Measurements from ENCODE around the gene UCKL1. TPM values are rescaled to one million over a fixed set of nuclear protein-coding genes. Genes with fewer than 3 reads are reported as not detected.
A peak's percentile ranks its signal among the peaks of the same experiment; 100 is the strongest.
"Not testable (repeated sequence)": the region's sequence is repeated elsewhere in the genome, so short reads cannot be mapped to it uniquely, and the experiment has no call there.

The UCKL1 gene
- total RNA-seq, 2 donors from 2014 or later = 41.6 to 42.5 TPM

GRCh38 chr20:63960654-63961621 lies 4.7 kb upstream of the UCKL1 start:
- not testable (repeated sequence) for ATAC-seq; H3K9me3 ChIP-seq (ENCODE audit: control insufficient read depth, low read length, poor library complexity, severe bottlenecking); DNase-seq; H3K27ac Mint-ChIP-seq; H3K27me3 Mint-ChIP-seq; H3K4me1 Mint-ChIP-seq; H3K4me3 Mint-ChIP-seq; H3K36me3 Mint-ChIP-seq (ENCODE audit: low read depth)

DNA sequence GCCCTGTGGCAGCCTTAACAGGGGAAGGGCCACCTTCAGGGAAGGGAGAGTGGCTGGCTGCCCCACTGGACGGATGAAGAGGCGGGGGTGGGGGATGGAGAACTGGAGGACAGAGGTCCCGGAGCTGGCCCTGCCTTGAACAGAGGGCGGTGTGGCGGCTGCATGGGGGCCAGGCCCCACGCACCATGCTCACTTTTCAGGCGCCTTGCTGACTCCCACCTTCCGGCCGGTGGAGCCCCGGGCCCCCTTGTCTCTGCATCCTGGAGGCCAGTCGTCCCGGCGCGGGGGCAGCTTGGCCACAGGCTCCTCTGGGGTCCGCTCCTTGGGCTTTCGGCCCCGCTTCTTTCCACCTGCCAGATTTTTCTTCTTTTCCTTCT lies 3.5 kb upstream of the UCKL1 start:
- no peak for DNase-seq
- Mint-ChIP-seq H3K27ac (no peak overlapping the region), H3K27me3 (no peaks in the 10 kb centered on the region), H3K4me1 (peaks cover 10% of the 10 kb centered on the region), H3K36me3 (ENCODE audit: low read depth) (no peaks in the 10 kb centered on the region), H3K4me3 (no peak overlapping the region)
- H3K9me3 ChIP-seq (ENCODE audit: control insufficient read depth, low read length, poor library complexity, severe bottlenecking) = no peaks in the 10 kb centered on the region
- no peak for ATAC-seq

DNA sequence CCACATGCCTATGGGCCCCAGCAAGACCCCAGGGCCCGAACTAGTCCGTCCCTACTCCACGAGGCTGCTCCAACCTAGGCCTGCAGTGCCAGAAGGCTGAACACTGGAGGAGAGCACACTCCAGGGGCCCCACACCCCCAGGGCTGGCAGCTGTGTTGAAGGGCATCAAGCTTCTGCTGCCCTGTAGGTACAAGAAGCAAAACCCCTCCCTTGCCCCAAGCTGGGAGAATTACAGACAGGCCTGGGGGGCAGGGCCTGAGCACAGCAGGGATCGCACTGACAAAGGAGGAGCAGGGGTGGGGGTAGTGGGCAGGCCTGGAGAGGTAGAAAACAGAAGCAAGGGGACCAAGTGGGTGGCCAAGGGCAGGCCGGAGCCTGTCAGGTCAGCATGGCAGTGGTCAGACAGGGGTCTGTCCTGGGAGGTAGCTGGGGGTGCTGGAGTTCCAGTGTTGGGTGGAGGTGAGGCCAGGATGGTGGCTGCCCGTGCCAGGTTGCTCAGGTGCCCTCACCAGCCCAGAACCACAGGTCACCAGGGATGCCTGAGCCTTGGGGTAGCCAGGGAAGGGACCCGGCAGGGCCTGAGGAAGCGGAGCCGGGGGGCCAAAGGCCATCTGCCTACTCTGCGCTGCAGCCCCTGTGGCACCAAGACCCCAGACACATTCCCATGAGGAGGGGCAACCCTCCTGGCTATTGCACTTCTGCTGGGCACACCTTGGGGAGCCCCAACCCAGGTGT lies 2.9 kb upstream of the UCKL1 start:
- Mint-ChIP-seq H3K4me1 (peaks cover 13% of the 10 kb centered on the region), H3K27me3 (no peaks in the 10 kb centered on the region), H3K27ac (no peak overlapping the region), H3K4me3 (no peak overlapping the region), H3K36me3 (ENCODE audit: low read depth) (no peaks in the 10 kb centered on the region)
- DNase-seq = no peak
- no peak for ATAC-seq
- H3K9me3 ChIP-seq (ENCODE audit: control insufficient read depth, low read length, poor library complexity, severe bottlenecking) = no peaks in the 10 kb centered on the region

DNA sequence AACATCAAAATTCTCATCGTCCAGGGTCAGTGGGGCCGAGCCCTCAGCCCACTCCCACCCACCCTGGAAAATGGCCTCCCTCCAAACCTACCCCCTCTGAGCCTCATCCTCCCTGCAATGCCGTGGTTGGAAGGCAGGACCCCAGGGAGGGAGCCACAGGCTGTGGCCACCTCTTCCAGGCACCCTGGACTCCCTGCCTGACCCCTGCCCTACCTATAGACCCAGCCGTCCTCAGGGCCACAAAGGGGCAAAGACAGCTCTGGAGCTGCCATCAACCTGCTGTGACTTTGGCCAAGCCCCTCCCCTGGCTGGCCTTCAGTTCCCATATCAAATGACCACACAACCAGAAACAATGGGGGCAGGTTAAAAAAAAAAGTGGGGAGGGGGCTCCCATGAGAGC lies 2.3 kb upstream of the UCKL1 start:
- Mint-ChIP-seq H3K27ac (no peak overlapping the region), H3K36me3 (ENCODE audit: low read depth) (no peaks in the 10 kb centered on the region), H3K4me1 (peaks cover 16% of the 10 kb centered on the region), H3K4me3 (peak overlapping the region; percentile 72), H3K27me3 (no peaks in the 10 kb centered on the region)
- ATAC-seq = no peak
- DNase-seq = no peak
- no peaks in the 10 kb centered on the region for H3K9me3 ChIP-seq (ENCODE audit: control insufficient read depth, low read length, poor library complexity, severe bottlenecking)

DNA sequence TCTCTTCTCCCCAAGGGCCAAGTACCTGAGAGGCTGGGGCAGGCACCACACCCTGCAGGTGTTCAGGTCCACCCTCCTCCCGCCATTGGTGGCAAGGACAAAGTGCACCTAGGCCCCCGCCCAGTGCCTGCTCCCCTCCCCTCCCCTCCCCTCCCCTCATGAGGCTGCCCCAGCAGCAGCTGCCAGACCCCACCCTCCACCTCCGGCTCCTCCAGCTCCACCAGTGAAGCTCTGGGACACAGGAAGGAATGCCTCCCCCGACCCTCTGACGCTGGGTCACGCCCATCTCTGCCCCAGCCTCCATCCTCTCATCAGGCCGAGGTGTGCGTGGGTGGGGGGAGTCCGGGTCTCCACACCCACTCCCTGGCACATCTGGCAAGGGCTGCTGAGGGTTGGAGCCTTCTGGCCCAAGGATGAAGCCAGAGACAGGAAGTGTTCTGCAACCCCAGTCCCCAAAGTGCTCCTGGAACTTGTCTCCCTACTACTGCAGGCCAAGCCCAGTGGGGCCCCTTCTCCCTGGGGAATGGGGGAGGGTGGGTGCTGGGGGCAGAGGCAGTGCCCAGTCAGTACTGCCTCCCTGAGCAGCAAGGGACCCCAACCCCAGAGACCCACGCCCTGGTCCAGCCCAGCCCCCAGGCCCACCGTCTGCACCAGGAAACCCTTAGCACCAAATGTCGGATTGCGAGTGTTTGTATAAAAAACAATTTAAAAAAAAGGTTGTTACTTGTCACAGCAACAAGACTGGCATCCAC lies 1.6 kb upstream of the UCKL1 start:
- peaks cover 21% of the 10 kb centered on the region for H3K4me1 Mint-ChIP-seq
- H3K4me3 Mint-ChIP-seq = peak overlapping the region; percentile 85
- no peaks in the 10 kb centered on the region for H3K27me3 Mint-ChIP-seq
- no peaks in the 10 kb centered on the region for H3K36me3 Mint-ChIP-seq (ENCODE audit: low read depth)
- H3K27ac Mint-ChIP-seq = peak overlapping the region; percentile 51
- H3K9me3 ChIP-seq (ENCODE audit: control insufficient read depth, low read length, poor library complexity, severe bottlenecking) = no peaks in the 10 kb centered on the region
- ATAC-seq = no peak
- DNase-seq = no peak

DNA sequence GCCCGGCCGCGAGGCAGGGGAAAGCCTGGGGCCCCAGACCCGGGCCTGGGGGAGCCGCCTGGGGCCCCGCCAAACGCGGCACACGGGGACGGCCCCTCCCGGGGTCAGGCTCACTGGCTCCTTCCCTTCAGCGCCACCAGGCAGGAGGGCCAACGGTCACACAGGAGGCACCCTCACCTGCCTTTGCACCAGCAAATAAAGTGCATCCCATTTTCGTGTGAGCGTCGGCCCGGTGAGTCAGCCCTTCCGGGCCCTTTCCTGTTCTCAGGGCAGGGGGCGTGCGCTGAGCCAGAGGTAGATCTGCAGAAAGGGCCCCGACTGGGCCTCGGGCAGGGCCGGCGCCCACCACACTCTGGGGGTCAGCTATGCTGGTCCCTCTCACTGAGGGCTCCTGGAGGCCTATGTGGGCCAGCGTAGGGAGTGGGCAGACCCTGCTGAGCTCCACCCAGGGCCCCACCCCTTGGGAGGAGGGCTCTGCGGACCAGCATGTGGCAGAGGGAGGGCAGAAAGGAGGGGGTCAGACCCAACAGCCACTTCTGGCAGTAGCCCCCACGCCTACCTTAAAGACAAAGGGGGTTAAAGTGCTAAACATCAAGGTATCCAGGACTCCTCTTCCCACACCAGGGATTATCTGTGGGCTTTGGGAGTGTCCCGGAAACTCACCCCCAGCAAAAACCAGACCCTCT lies 931 bp upstream of the UCKL1 start:
- Mint-ChIP-seq H3K36me3 (ENCODE audit: low read depth) (no peaks in the 10 kb centered on the region), H3K4me3 (peak overlapping the region; percentile 85), H3K27me3 (no peaks in the 10 kb centered on the region), H3K4me1 (peaks cover 21% of the 10 kb centered on the region), H3K27ac (peak overlapping the region; percentile 51)
- peak; percentile 38 for ATAC-seq
- DNase-seq = peak; percentile 42 to 61 (median 50)
- no peaks in the 10 kb centered on the region for H3K9me3 ChIP-seq (ENCODE audit: control insufficient read depth, low read length, poor library complexity, severe bottlenecking)

DNA sequence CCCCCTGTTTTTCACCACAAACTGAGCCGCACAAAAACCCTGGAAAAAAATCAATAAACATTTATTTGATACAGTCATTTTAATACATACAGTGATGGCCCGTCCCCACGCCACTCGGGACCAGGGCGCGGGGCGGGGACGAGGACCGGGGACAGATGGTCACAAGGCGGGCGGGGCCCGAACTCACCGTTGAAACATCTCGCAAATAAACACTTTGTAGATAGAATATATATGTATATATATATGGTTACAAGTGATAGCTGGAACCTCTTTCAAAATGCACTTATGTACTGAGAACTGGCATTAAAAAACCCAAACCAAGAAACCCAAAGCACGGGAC lies 418 bp upstream of the UCKL1 start:
- DNase-seq (no peak), ATAC-seq (peak; percentile 27)
- Mint-ChIP-seq H3K4me3 (peak overlapping the region; percentile 85), H3K4me1 (peaks cover 23% of the 10 kb centered on the region), H3K36me3 (ENCODE audit: low read depth) (no peaks in the 10 kb centered on the region), H3K27ac (peak overlapping the region; percentile 51), H3K27me3 (no peaks in the 10 kb centered on the region)
- no peaks in the 10 kb centered on the region for H3K9me3 ChIP-seq (ENCODE audit: control insufficient read depth, low read length, poor library complexity, severe bottlenecking)

DNA sequence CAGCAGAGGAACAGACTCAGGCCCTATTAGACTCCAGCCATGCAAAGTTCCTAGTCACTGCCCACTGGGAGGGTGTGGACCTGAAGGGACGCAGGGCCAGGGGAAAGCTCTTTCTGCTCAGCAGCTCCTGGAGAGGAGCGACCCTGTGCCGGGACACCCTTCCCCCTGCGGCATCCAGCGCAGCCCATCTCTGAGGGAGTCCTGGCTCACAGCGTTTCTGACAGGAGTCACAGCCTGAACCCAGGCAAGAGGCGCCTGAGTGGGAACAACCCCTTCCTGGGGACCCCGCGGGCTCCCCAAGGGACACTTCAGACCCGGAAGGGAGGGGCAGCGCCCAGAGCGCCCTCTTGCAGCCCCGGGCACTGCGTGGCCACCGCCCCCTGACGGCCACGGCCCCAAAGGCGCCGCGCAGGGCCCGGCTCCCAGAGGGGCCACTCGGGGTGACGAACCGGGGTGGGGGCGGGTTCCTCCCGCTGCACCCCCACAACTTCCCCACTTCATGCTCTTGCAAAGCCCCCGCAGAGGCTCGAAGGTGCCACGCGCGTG lies 862 bp downstream of the UCKL1 start:
- no peaks in the 10 kb centered on the region for H3K36me3 Mint-ChIP-seq (ENCODE audit: low read depth)
- peak overlapping the region; percentile 92 for H3K27ac Mint-ChIP-seq
- peaks cover 23% of the 10 kb centered on the region for H3K4me1 Mint-ChIP-seq
- peak; percentile 32 to 36 (median 36) for DNase-seq
- H3K9me3 ChIP-seq (ENCODE audit: control insufficient read depth, low read length, poor library complexity, severe bottlenecking) = no peaks in the 10 kb centered on the region
- peak overlapping the region; percentile 85 for H3K4me3 Mint-ChIP-seq
- no peaks in the 10 kb centered on the region for H3K27me3 Mint-ChIP-seq
- ATAC-seq = peak; percentile 3

DNA sequence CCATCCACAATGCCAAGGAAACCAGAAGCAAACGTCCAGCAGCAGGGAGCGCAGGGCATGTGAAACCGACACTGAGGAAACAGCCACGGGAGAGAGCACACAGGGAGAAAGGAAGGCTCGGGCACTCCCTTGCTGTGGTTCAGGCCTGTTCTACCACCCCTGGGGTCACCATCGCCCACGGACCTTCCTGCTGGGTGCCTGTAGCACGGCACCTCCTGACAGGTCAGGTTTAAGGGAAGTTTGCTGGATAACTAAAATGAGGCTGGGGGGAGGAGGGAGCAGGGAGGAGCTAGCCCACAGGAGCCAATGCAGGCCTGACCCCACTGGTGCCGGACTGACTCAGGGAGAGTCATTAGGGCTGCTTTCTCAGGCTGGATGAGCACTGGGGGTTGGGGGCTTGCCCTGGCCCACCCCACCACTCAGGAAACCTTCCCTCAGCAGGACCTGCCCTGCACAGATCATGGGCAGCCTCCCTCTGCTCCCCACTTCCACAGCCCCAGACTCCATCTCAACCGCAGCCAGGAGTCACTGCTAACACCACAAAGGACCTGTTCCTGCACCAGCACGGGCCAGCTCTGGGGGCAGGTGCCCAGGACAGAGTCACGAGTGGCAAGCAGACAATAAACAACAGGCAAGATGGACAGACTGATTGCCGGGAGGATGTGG lies 2.3 kb downstream of the UCKL1 start:
- H3K4me1 Mint-ChIP-seq = peaks cover 25% of the 10 kb centered on the region
- no peaks in the 10 kb centered on the region for H3K9me3 ChIP-seq (ENCODE audit: control insufficient read depth, low read length, poor library complexity, severe bottlenecking)
- no peaks in the 10 kb centered on the region for H3K27me3 Mint-ChIP-seq
- DNase-seq (peak in 1 of 3 donors; percentile 4), ATAC-seq (no peak)
- H3K27ac Mint-ChIP-seq = peak overlapping the region; percentile 92
- peak overlapping the region; percentile 91 for H3K4me3 Mint-ChIP-seq
- no peaks in the 10 kb centered on the region for H3K36me3 Mint-ChIP-seq (ENCODE audit: low read depth)

GRCh38 chr20:63952769-63953168 lies 3.4 kb downstream of the UCKL1 start:
- DNase-seq = no peak
- ATAC-seq = no peak
- H3K27ac Mint-ChIP-seq = peak overlapping the region; percentile 92
- no peaks in the 10 kb centered on the region for H3K27me3 Mint-ChIP-seq
- H3K4me3 Mint-ChIP-seq = no peak overlapping the region
- H3K36me3 Mint-ChIP-seq (ENCODE audit: low read depth) = no peaks in the 10 kb centered on the region
- H3K9me3 ChIP-seq (ENCODE audit: control insufficient read depth, low read length, poor library complexity, severe bottlenecking) = no peaks in the 10 kb centered on the region
- H3K4me1 Mint-ChIP-seq = peaks cover 34% of the 10 kb centered on the region

GRCh38 chr20:63952210-63952535 lies 4.0 kb downstream of the UCKL1 start:
- Mint-ChIP-seq H3K36me3 (ENCODE audit: low read depth) (no peaks in the 10 kb centered on the region), H3K4me3 (no peak overlapping the region), H3K27ac (no peak overlapping the region), H3K4me1 (peaks cover 35% of the 10 kb centered on the region), H3K27me3 (no peaks in the 10 kb centered on the region)
- DNase-seq (no peak), ATAC-seq (no peak)
- no peaks in the 10 kb centered on the region for H3K9me3 ChIP-seq (ENCODE audit: control insufficient read depth, low read length, poor library complexity, severe bottlenecking)
